ENCODE results near the gene NIT2. TPM values are rescaled to one million over a fixed set of nuclear protein-coding genes. Genes with fewer than 3 reads are reported as not detected.
A peak's percentile ranks its signal among the peaks of the same experiment; 100 is the strongest.

NIT2 gene
- total RNA-seq, 8 experiments from 2014 or later: 5.6 to 80.0 (median 17.8) TPM

DNA sequence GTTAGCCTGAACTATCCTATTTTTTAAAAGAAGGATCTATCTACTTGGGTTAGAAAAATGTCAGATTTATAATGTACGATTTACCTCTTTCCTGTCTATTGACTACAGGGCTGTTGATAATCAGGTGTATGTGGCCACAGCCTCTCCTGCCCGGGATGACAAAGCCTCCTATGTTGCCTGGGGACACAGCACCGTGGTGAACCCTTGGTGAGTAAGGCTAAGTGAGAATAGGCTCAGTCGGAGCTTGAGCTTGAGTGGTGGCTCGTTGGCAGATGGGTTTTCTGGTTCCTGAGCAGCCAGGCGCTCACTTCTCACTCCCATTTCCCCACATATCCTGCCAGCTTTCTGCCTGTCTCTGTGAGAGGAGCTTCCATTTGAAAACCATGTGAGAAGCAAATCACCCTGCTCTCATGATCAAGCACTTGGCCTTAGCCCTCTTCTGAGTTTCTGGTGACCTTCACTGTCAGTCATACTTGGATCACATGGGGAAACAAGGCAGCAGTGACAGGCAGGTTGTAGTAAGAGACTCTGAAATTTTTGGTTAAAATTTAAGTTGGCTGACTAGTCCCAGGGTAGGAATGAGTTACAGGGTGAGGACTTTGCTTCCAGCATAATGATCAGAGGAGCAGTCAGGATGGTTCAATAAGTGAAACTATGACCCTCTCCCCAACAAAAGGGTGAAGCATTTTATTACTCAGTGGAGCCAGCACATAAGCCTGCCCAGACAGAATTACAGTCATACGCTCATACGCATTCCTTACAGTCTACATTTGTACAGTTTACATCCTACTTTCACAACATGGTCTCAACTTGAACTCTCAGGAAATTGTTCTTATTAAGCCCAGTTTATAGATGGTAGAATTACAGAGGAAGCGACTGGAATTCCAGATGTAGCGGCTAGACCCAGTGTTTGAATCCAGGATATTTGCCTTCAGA, 18.0 kb downstream of the NIT2 start:
- Histone ChIP-seq H3K27ac (no peak overlapping the region), H3K4me1 (replicated peaks in 1 of 2) (no peaks in the 10 kb centered on the region), H3K4me3 (no peak overlapping the region)
- WGBS, 10 experiments: 83 to 100% (median 93%) methylated on average over 2 to 8 of the region's 10 CpGs
- ATAC-seq (replicated peaks in 6 of 8): no peak
- in situ Hi-C loops (cut with MboI; ENCODE audit: low pct_unique_long_range_greater_than_20kb in 2 of 9, low sequenced_read_pairs in 9 of 9, unreplicated experiment in 9 of 9): no loop called here

DNA sequence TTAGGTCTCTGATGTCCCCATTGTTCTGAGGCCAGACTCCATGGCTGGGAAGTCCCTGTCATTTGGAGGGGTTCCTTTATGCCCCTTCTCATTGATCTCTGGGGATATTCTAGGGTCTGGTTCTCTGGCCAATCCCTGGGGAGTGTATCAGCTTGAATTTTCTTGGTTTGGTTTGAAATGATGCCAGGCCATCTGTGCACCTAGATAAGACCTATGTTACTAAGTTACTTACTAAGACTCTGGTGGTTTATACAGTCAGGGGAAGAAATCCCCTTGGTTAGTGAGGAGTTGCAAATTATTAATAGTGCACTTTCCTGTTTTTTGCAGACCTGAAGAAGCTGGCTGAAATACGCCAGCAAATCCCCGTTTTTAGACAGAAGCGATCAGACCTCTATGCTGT, 20.3 kb downstream of the NIT2 start:
- 93 to 100% (median 100%) methylated on average over 1 to 3 of the region's 3 CpGs; no CpG with 5 or more reads in 2 of the 10 experiments for WGBS, 10 experiments
- H3K4me3 ChIP-seq: no peak overlapping the region
- ATAC-seq (replicated peaks in 6 of 8): no peak

DNA sequence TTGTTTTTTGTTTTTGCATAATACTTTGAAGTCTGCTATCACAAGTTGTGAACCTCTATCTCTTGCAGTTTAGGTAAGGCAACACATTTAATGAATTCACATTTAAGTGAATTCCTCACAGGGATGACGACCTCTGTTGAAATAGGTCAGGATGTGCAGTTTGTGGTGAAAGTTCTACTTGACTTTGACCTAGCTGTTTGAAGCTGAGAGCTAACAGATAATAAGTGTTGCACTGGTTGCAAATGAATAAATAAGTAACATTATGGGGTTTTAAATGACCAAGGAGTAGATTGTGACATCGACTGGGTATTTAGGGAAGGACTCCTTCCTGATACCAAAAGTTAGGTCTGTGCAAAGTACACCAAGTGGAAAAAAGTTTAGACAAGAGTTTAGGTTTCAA, 23.9 kb downstream of the NIT2 start:
- H3K27ac ChIP-seq: no peak overlapping the region
- no peak overlapping the region for H3K4me3 ChIP-seq
- no peak for ATAC-seq (replicated peaks in 6 of 8)
- 83 to 100% (median 95%) methylated on average over 1 to 2 of the region's 2 CpGs; no CpG with 5 or more reads in 2 of the 10 experiments for WGBS, 10 experiments
- in situ Hi-C loops (cut with MboI; ENCODE audit: low pct_unique_long_range_greater_than_20kb in 2 of 9, low sequenced_read_pairs in 9 of 9, unreplicated experiment in 9 of 9): no loop called here
- H3K4me1 ChIP-seq (replicated peaks in 1 of 2): no peaks in the 10 kb centered on the region

More for the DNA sequence above, 20.3 kb downstream of the NIT2 start:
- Histone ChIP-seq H3K4me1 (replicated peaks in 1 of 2) (no peaks in the 10 kb centered on the region), H3K27ac (no peak overlapping the region)
- in situ Hi-C loops (cut with MboI; ENCODE audit: low pct_unique_long_range_greater_than_20kb in 2 of 9, low sequenced_read_pairs in 9 of 9, unreplicated experiment in 9 of 9): no loop called here

DNA sequence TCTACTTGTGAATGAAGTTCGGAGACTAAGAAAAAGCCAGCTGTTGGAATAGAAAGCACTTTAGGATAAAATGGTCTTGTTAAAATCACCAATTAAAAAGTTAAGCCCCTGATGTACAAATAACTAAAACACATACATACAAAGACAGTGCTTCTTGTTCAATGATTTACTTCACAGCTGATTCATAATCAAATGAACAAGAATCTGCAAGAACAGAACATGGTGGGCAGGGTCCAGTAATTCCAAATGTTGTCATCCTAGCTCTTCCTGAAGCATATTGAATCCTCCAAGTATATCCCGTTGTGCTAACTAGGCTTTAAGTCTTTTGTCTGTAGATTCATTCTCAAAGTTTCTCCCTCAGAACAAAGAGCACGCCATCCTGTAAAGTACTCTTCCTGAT, 24.5 kb downstream of the NIT2 start:
- ATAC-seq (replicated peaks in 6 of 8): no peak
- Histone ChIP-seq H3K27ac (no peak overlapping the region), H3K4me1 (replicated peaks in 1 of 2) (no peaks in the 10 kb centered on the region), H3K4me3 (no peak overlapping the region)
- 60 to 100% (median 89%) methylated on average over 1 to 3 of the region's 3 CpGs for WGBS, 10 experiments
- in situ Hi-C loops (cut with MboI; ENCODE audit: low pct_unique_long_range_greater_than_20kb in 2 of 9, low sequenced_read_pairs in 9 of 9, unreplicated experiment in 9 of 9): no loop called here

DNA sequence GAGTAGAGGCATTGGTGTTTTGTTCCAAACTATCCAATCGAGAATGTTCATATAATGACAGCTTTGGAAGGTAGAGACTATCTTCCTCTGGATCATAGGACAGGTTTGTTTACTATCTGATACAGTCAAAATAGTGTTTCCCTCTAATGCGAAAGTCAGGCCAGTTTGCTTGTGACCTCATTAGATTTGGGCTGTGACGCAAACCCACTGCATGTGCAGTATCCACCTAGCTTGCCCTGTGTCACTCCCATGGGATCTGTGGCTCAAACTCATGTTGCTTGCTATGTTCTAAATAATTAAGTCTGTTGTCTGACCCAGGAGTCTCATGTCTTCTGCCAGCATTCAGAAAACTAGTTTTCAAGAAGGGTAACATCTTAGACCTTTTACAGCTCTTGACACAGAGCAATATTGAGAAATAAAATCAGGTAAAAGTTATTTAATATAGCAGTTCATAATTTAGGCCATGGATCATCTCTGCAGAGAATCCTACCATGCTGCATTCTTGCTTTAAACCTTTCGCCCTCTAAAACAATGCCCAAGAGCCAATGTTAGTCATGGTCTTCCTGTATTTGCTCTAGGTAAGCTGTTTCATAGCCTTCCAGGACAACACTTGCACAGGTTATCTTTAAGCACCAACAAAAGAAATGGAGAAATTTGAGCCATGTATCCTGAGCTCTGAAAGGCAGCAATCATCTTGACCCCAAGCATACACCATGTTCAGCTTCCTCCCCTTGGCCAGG, 26.4 kb downstream of the NIT2 start:
- no peak overlapping the region for H3K27ac ChIP-seq
- WGBS, 10 experiments: 70 to 100% (median 100%) methylated on average over 1 to 4 of the region's 4 CpGs; no CpG with 5 or more reads in 1 of the 10 experiments
- in situ Hi-C loops (cut with MboI; ENCODE audit: low pct_unique_long_range_greater_than_20kb in 2 of 9, low sequenced_read_pairs in 9 of 9, unreplicated experiment in 9 of 9): no loop called here

DNA sequence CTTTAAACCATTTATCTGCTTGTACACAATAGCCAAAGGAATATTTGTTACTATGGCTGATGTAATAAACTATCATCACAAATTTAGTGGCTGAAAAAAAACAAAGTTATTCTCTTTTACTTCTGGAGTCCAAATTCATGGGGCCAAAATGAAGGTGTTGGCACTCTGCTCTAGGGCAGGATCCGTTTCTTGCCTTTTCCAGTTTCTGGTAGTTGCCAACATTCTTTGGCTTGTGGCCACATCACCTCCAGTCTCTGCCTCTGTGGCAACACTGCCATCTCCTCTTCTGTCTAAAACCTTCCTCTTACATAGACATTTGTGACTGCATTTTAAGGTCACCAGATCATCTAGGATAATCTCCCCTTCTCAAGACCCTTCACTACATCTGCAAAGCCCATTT, 27.3 kb downstream of the NIT2 start:
- ATAC-seq (replicated peaks in 6 of 8): no peak
- H3K27ac ChIP-seq: no peak overlapping the region
- 67 to 100% (median 100%) methylated on average over 1 of the region's 1 CpG; no CpG with 5 or more reads in 4 of the 10 experiments for WGBS, 10 experiments
- H3K4me3 ChIP-seq: no peak overlapping the region
- in situ Hi-C loops (cut with MboI; ENCODE audit: low pct_unique_long_range_greater_than_20kb in 2 of 9, low sequenced_read_pairs in 9 of 9, unreplicated experiment in 9 of 9): no loop called here
- H3K4me1 ChIP-seq (replicated peaks in 1 of 2): no peaks in the 10 kb centered on the region

More for the DNA sequence above, 26.4 kb downstream of the NIT2 start:
- ATAC-seq (replicated peaks in 6 of 8): no peak
- no peaks in the 10 kb centered on the region for H3K4me1 ChIP-seq (replicated peaks in 1 of 2)
- no peak overlapping the region for H3K4me3 ChIP-seq

DNA sequence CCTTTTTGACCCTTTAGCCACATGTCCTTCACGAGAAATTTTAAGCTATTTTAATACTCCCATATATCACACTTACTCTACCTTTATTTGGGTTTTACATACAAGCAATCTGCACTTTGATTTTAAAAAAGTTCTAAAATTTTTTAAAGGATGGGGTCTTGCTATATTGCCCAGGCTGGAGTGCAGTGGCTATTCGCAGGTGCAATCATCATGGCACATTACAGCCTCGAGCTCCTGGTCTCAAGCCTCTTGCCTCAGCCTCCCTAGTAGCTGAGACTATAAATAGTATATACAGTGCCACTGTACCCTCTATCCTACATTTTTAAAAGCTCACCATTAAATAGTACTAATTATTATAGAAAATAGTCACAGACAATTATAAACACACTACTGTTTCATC, 29.9 kb downstream of the NIT2 start:
- Histone ChIP-seq H3K27ac (no peak overlapping the region), H3K4me3 (no peak overlapping the region), H3K4me1 (replicated peaks in 1 of 2) (no peaks in the 10 kb centered on the region)
- no peak for ATAC-seq (replicated peaks in 6 of 8)
- in situ Hi-C loops (cut with MboI; ENCODE audit: low pct_unique_long_range_greater_than_20kb in 2 of 9, low sequenced_read_pairs in 9 of 9, unreplicated experiment in 9 of 9): no loop called here
- 92 to 100% (median 94%) methylated on average over 1 to 3 of the region's 3 CpGs; no CpG with 5 or more reads in 5 of the 10 experiments for WGBS, 10 experiments

DNA sequence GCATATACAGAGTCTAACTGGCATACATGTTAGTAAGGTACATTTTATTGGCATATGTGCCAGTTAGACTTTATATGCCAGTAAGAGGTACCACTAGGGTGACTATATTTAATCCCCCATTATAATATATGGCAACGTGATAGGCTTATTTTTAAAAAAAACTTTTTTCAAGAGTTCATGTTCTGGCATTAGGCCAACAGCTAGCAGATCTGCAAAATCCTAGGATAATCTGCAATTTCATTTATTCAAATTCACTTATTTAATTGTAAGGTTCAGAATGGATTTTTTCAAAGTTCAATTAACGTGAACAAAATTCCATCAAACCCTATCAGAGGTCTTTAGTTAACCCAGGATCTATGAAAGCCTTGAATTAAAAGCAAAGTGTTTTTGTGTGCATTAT, 31.9 kb downstream of the NIT2 start:
- in situ Hi-C loops (cut with MboI; ENCODE audit: low pct_unique_long_range_greater_than_20kb in 2 of 9, low sequenced_read_pairs in 9 of 9, unreplicated experiment in 9 of 9): no loop called here
- ATAC-seq (replicated peaks in 6 of 8): no peak
- Histone ChIP-seq H3K4me3 (no peak overlapping the region), H3K27ac (no peak overlapping the region), H3K4me1 (replicated peaks in 1 of 2) (no peaks in the 10 kb centered on the region)
- 50 to 100% (median 85%) methylated on average over 1 to 2 of the region's 2 CpGs; no CpG with 5 or more reads in 2 of the 10 experiments for WGBS, 10 experiments

DNA sequence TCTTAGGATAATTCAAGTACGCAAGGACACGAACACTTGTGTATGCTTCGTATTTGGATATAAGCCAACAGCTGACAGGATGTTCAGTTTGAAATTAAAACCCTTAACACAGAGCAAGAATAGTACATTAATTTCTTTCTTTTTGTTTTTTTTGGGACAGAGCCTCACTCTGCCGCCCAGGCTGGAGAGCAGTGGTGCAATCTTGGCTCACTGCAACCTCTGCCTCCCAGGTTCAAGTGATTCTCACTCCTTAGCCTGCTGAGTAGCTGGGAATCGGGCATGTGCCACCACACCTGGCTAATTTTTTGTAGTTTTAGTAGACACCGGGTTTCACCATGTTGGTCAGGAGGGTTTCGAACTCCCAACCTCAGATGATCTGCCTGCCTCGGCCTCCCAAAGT, 33.9 kb downstream of the NIT2 start:
- no peaks in the 10 kb centered on the region for H3K4me1 ChIP-seq (replicated peaks in 1 of 2)
- WGBS, 10 experiments: 82 to 100% (median 96%) methylated on average over 3 to 8 of the region's 8 CpGs
- no peak overlapping the region for H3K27ac ChIP-seq
- in situ Hi-C loops (cut with MboI; ENCODE audit: low pct_unique_long_range_greater_than_20kb in 2 of 9, low sequenced_read_pairs in 9 of 9, unreplicated experiment in 9 of 9): no loop called here
- no peak overlapping the region for H3K4me3 ChIP-seq
- ATAC-seq (replicated peaks in 6 of 8): no peak

DNA sequence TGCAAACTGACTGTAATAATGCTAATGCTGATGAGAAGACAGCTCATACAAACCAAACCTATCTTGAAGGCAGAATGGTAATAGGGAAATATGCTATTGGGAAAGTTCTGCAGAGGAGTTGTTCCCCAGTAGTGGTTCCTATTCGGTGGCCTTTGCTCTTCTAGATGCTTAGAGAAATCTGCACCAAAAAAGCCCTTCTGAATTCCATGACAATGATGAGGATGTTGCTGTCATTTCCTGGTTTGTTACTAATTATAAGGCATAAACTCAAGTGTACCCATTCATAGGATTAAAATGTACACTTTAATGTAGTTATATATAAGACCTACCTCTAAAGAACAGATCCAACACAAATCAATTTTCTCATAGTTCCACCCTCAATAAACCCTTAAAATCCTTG, 36.2 kb downstream of the NIT2 start:
- H3K4me1 ChIP-seq (replicated peaks in 1 of 2): no peaks in the 10 kb centered on the region
- H3K4me3 ChIP-seq: no peak overlapping the region
- H3K27ac ChIP-seq: no peak overlapping the region
- in situ Hi-C loops (cut with MboI; ENCODE audit: low pct_unique_long_range_greater_than_20kb in 2 of 9, low sequenced_read_pairs in 9 of 9, unreplicated experiment in 9 of 9): no loop called here
- 60 to 100% (median 80%) methylated on average over 1 of the region's 1 CpG; no CpG with 5 or more reads in 3 of the 10 experiments for WGBS, 10 experiments
- no peak for ATAC-seq (replicated peaks in 6 of 8)

DNA sequence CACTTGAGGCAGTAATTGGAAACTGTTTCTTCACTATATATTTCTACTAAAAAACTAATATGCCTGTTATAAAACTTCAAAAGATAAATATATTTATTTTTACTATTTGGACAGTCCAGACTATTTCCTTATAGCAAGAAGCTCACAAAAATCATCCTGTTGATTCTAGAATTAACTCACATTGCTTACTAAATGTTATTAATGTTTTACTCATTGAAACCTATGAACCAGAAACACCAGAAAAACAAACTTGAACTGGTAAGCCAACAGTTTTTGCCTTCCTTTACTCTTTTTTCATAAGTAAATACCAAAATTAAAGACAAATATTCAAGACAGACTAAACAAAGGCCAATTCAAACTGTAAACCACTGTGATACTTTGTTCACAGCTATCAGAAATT, 40.0 kb downstream of the NIT2 start:
- ATAC-seq (replicated peaks in 6 of 8): no peak
- Histone ChIP-seq H3K4me1 (replicated peaks in 1 of 2) (no peaks in the 10 kb centered on the region), H3K27ac (no peak overlapping the region), H3K4me3 (no peak overlapping the region)
- in situ Hi-C loops (cut with MboI; ENCODE audit: low pct_unique_long_range_greater_than_20kb in 2 of 9, low sequenced_read_pairs in 9 of 9, unreplicated experiment in 9 of 9): no loop called here

DNA sequence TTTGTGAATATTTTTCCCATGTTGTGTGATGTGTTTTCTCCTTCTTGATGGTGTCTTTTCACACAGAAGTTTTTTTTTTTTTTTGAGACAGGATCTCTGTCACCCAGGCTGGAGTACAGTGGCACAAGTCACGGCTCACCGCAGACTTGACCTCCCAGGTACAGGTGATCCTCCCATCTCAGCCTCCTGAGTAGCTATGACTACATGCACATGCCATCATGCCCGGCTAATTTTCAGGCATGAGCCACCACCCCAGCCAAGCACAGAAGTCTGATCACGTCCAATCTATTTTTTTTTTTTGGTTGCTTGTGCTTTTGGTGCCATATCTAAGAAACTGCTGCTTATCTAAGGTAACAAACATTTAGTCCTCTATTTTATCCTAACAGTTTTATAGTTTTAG, 41.7 kb downstream of the NIT2 start:
- Histone ChIP-seq H3K4me3 (no peak overlapping the region), H3K27ac (no peak overlapping the region), H3K4me1 (replicated peaks in 1 of 2) (no peaks in the 10 kb centered on the region)
- 85 to 100% (median 100%) methylated on average over 1 to 4 of the region's 4 CpGs; no CpG with 5 or more reads in 2 of the 10 experiments for WGBS, 10 experiments
- in situ Hi-C loops (cut with MboI; ENCODE audit: low pct_unique_long_range_greater_than_20kb in 2 of 9, low sequenced_read_pairs in 9 of 9, unreplicated experiment in 9 of 9): no loop called here
- ATAC-seq (replicated peaks in 6 of 8): no peak

DNA sequence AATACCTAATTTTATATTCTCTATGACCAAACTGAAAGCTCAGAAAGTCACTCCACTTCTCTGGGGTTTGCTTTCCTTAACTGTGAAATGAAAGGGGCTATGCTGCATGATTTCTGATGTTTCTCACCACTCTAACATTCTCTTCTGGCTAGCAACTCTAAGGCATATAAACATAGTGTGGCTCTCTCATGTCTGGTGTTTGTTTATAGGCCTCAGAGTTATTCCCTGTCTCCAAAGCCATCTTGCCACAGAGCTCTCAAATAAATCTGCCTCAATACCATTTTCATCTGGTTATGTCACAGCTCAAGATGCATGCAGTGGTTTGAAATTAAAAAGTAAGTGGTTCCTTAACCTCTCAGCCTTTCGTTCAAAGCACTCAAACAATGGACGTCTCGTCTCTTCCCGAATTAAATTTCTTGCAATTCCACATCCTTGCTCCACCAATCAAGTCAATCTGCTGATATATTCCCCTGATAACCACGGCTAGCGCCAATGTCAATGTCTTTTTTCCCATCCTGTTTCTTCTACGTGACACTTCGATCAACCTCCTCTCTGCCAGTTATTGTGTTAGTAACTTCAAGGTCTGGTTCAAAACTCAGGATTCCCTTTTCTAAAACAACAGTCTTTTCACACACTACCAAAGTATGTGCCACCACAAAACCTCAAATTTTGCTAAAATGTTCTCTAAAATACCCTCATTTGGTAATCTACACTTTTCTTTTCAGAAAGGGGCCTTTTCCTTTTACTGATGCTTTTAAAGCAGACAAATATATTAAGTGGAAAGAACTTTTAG, 50.4 kb downstream of the NIT2 start:
- Histone ChIP-seq H3K27ac (no peak overlapping the region), H3K4me1 (replicated peaks in 1 of 2) (no peaks in the 10 kb centered on the region), H3K4me3 (no peak overlapping the region)
- 79 to 93% (median 89%) methylated on average over 4 to 8 of the region's 8 CpGs; no CpG with 5 or more reads in 1 of the 10 experiments for whole genome bisulfite sequencing, 10 experiments
- in situ Hi-C loops (cut with MboI; ENCODE audit: low pct_unique_long_range_greater_than_20kb in 2 of 9, low sequenced_read_pairs in 9 of 9, unreplicated experiment in 9 of 9): no loop called here
- peak in 1 of 8 experiments; percentile 54 for ATAC-seq (replicated peaks in 6 of 8)

All from motor neuron (in vitro differentiated cells).